Psoas muscle (tissue), 8 donors: ENCODE results near the gene HES3. TPM values are rescaled to one million over a fixed set of nuclear protein-coding genes. Genes with fewer than 3 reads are reported as not detected.

Experiments
- ATAC-seq, 4 donors: fragments of 200-7000 bp; cut with Tn5 transposase; one replicate each; pipeline ENCODE4 v1.9.1; 2020; ENCODE audit warnings: moderate library complexity in 3 of 4, mild to moderate bottlenecking in 2 of 4
- DNase-seq, 2 donors: peaks; one replicate each; pipeline ENCODE4 v3.0.0-alpha.2; 2020
- H3K27ac ChIP-seq: fragments of 200-600 bp; one replicate; pipeline ENCODE4 v1.8.0; 2022
- H3K27me3 ChIP-seq, 3 donors: fragments of 200-600 bp in 1 of 3; one replicate each; pipeline versions ENCODE4 v1.6.1 to v1.8.0; 2013 to 2022; ENCODE audit warnings: low read length in 2 of 3, mild to moderate bottlenecking in 2 of 3, moderate library complexity in 1 of 3; ENCODE audit not compliant: insufficient read depth in 3 of 3
- H3K36me3 ChIP-seq, 2 donors: fragments of 200-600 bp in 1 of 2; one replicate each; pipeline versions ENCODE4 v1.6.1 to v1.8.0; 2013 to 2022; ENCODE audit warnings: low read depth in 1 of 2, mild to moderate bottlenecking in 1 of 2, moderate library complexity in 1 of 2; ENCODE audit not compliant: insufficient read depth in 1 of 2
- H3K4me1 ChIP-seq: fragments of 200-600 bp; one replicate; pipeline ENCODE4 v1.8.0; 2022
- H3K4me3 ChIP-seq: fragments of 200-600 bp; one replicate; pipeline ENCODE4 v1.8.0; 2022; ENCODE audit warnings: mild to moderate bottlenecking
- H3K9me3 ChIP-seq: fragments of 200-600 bp; one replicate; pipeline ENCODE4 v1.8.0; 2022
- CTCF ChIP-seq: fragments of 200-600 bp; IDR thresholded peaks from one replicate; pipeline ENCODE4 v1.8.0; 2022; ENCODE audit warnings: antibody characterized with exemption
- WGBS, 3 donors: extraction: QIAGEN DNeasy Blood & Tissue Kit; methylation state at CpG; one replicate each; pipeline versions ENCODE4 v1.1.6 to v1.1.7; 2013; 5-methylcytosine and 5-hydroxymethylcytosine counted together
- intact Hi-C, 2 donors: fragments of 100-400 bp; cut with DNase I; formaldehyde crosslinking; loops; one replicate each; pipeline versions ENCODE4 v1.11.0 to v1.14.2; 2022
- polyA plus RNA-seq, 3 donors: library from polyadenylated mRNA; stranded (reverse); fragments of 200-250 nt; gene quantifications; one replicate each; pipeline ENCODE4 v1.2.3, GENCODE V29; 2013
- total RNA-seq, 4 donors: library from RNA; stranded (reverse); fragmentation: NEBNext Ultra II Directional in 2 of 4; extraction: Animal tissue kit (Norgen Biotek cat#: 25700) in 2 of 4; gene quantifications; one replicate each; pipeline versions ENCODE4 v1.2.1 to v1.2.4, GENCODE V29; 2021 to 2023
- donor health status: healthy with polysubstance abuse.
- donor health status: DM: no; HTN: no; CAD: no; lungs with moderate emphysema.
- donor health status: Bipolar disorder and iron deficiency.
- donor health status: healthy.
- donor health status: DM: yes; HTN: yes; CAD: no.
- donor health status: DM: no; HTN: no; CAD: no.
- donor health status: DM: no; HTN: no; CAD: no.
- donor health status: DM: yes; HTN: yes; CAD: no.

The HES3 gene
- total and polyA plus RNA-seq, 7 donors: not detected

DNA sequence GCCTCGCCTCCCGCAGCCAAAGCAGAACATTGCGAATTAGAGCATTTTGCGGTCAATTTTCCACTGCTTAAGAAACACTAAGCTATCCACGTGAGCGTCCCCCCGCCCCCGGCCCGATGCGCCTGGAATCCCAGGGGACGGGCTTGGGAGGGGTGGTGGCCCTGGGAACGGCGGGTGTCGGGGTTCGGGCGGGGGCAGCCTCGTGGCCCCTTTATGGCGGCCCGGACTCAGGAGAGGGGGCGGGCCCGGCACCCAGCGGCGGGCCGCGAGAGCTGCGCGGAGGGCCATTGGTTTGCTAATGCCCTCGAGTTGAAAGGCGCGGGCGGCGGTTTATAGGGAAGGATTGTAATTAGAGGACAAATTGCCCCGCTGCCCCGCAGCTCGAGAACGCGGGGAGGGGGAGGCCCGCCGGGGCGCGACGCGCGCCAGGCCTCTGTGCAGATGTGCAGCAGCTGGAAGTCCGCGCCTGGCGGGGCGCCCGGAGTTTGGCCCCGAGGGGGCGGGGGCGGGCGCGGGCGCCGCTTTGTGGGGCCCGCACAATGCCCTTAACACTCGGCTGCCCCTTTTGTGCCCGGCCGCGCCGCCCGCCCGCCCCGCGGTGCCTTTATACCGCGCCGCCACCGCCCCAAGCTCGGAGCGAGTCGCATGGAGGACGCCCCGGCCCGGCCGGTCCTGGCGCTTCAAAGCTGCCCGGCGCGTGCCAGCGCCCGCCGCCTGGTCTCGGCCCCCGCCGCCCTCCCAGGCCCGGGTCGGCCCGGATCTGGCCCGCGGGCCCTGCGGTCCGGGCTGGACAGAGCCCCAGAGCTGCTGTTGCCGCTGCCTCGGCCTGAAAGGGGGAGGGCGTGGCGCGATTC lies 1.9 kb upstream of the HES3 start:
- intact Hi-C loops: loop anchor here (5.0 kb wide), 2 partner anchors 35 to 190 kb away; partner anchors contain the start of gene RNF207 (in 1 of the 2)
- Histone ChIP-seq H3K27ac (no peak overlapping the region), H3K27me3 (peaks cover 0 to 71% (median 24%) of the 10 kb centered on the region in 3 donors), H3K36me3 (no peaks in the 10 kb centered on the region), H3K4me1 (peaks cover 5% of the 10 kb centered on the region), H3K4me3 (peak overlapping the region; percentile 15), H3K9me3 (no peaks in the 10 kb centered on the region)
- DNase-seq (peak in 1 of 2 donors; percentile 47), ATAC-seq (no peak)
- 1% methylated on average over 29 to 99 of the region's 99 CpGs for WGBS, 3 donors
- no peak for TF ChIP-seq CTCF

- WGBS, 3 donors: 14 to 17% (median 16%) methylated on average over 20 of the region's 20 CpGs
- Histone ChIP-seq H3K4me1 (peaks cover 5% of the 10 kb centered on the region), H3K36me3 (no peaks in the 10 kb centered on the region), H3K9me3 (no peaks in the 10 kb centered on the region), H3K27me3 (peaks cover 0 to 82% (median 24%) of the 10 kb centered on the region in 3 donors), H3K4me3 (no peak overlapping the region), H3K27ac (no peak overlapping the region)
- intact Hi-C loops: loop anchor here (5.0 kb wide), 2 partner anchors 36 to 191 kb away; partner anchors contain the start of gene RNF207 (in 1 of the 2)
- no peak for TF ChIP-seq CTCF
- DNase-seq (peak in 1 of 2 donors; percentile 36), ATAC-seq (no peak)
Measured at GRCh38 chr1:6243053-6243834, 735 bp upstream of the HES3 start.

DNA sequence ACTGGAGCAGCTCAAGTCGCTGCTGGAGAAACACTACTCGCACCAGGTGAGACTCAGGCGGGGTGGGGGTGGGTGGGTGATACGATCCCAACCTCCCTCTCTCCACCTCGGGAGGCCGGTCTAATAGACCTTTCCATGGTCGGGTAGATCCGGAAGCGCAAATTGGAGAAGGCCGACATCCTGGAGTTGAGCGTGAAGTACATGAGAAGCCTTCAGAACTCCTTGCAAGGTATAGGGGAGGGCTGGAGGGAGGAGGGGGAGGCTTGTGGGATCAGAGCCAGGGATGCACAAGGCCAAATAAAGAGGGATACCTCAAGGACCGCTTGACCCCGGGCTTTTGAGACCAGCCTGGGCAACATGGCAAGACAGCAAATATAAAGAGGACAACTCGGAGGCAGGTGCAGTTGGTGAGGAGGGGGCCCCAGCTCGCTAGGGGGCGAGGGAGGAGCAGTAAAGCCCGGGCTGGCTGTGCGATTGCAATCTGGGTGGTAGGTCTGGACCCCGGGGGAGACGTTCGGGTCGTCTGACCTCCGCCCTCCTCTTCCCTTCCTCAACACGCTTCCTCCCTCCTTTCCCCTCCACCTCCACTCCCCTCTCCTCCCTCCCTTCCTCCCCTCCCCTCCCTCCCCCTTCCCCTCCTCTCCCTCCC lies 546 bp downstream of the HES3 start:
- Histone ChIP-seq H3K4me3 (no peak overlapping the region), H3K27ac (no peak overlapping the region), H3K4me1 (peaks cover 5% of the 10 kb centered on the region), H3K36me3 (no peaks in the 10 kb centered on the region), H3K27me3 (peaks cover 0 to 90% (median 24%) of the 10 kb centered on the region in 3 donors), H3K9me3 (no peaks in the 10 kb centered on the region)
- 2% methylated on average over 21 to 24 of the region's 24 CpGs for WGBS, 3 donors
- ATAC-seq (no peak), DNase-seq (peak in 1 of 2 donors; percentile 40)
- TF ChIP-seq CTCF: no peak
- intact Hi-C loops: loop anchor here (2.0 to 5.0 kb wide), 4 partner anchors 37 to 192 kb away; partner anchors contain the start of gene RNF207 (in 1 of the 2)

GRCh38 chr1:6245086-6245868 lies 1.3 kb downstream of the HES3 start:
- Histone ChIP-seq H3K36me3 (no peaks in the 10 kb centered on the region), H3K4me1 (peaks cover 5% of the 10 kb centered on the region), H3K9me3 (no peaks in the 10 kb centered on the region), H3K27me3 (peaks cover 0 to 90% (median 26%) of the 10 kb centered on the region in 3 donors), H3K27ac (no peak overlapping the region), H3K4me3 (no peak overlapping the region)
- 1 to 2% (median 1%) methylated on average over 58 to 79 of the region's 79 CpGs for WGBS, 3 donors
- ATAC-seq (peak; percentile 86 to 90 (median 87)), DNase-seq (peak; percentile 82 to 89)
- intact Hi-C loops: loop anchor here (2.0 to 5.0 kb wide), 2 partner anchors 162 to 192 kb away; no protein-coding TSS in a partner anchor
- TF ChIP-seq CTCF: peak; percentile 80
